GM18861 (cell line): Measurements from ENCODE around the gene KIF1B.
"Not testable (repeated sequence)": the region's sequence is repeated elsewhere in the genome, so short reads cannot be mapped to it uniquely, and the experiment has no call there.

Experiments used
- ATAC-seq: cut with Tn5 transposase; IDR thresholded peaks from one replicate; pipeline ENCODE4 v1.9.1; 2021; ENCODE audit not compliant: unreplicated experiment

Gene KIF1B

GRCh38 chr1:10328180-10328963, 118.0 kb downstream of the KIF1B start:
- no peak for ATAC-seq

- ATAC-seq: no peak
These were observed 127.1 kb downstream of the KIF1B start for GRCh38 chr1:10337436-10337835.

GRCh38 chr1:10338047-10338446, 127.7 kb downstream of the KIF1B start:
- no peak for ATAC-seq

GRCh38 chr1:10338611-10339010, 128.2 kb downstream of the KIF1B start:
- ATAC-seq: no peak

GRCh38 chr1:10339036-10339567, 128.7 kb downstream of the KIF1B start:
- ATAC-seq: no peak

- ATAC-seq: no peak
These were observed 129.4 kb downstream of the KIF1B start for GRCh38 chr1:10339815-10340214.

GRCh38 chr1:10340930-10341590, 130.7 kb downstream of the KIF1B start:
- no peak for ATAC-seq

- no peak for ATAC-seq
These were observed 136.7 kb downstream of the KIF1B start for GRCh38 chr1:10347109-10347508.

- ATAC-seq: no peak
These were observed 142.9 kb downstream of the KIF1B start for GRCh38 chr1:10353282-10353681.

GRCh38 chr1:10353693-10354092, 143.3 kb downstream of the KIF1B start:
- ATAC-seq: no peak

- ATAC-seq: no peak
These were observed 149.7 kb downstream of the KIF1B start for GRCh38 chr1:10360045-10360444.

GRCh38 chr1:10361515-10361914, 151.1 kb downstream of the KIF1B start:
- no peak for ATAC-seq

GRCh38 chr1:10368194-10368593, 157.8 kb downstream of the KIF1B start:
- no peak for ATAC-seq

GRCh38 chr1:10374442-10374860, 164.1 kb downstream of the KIF1B start:
- no peak for ATAC-seq

- not testable (repeated sequence) for ATAC-seq
These were observed 167.1 kb downstream of the KIF1B start for GRCh38 chr1:10377365-10378029.

- no peak for ATAC-seq
These were observed 167.9 kb downstream of the KIF1B start for GRCh38 chr1:10378081-10378841.

GRCh38 chr1:10379101-10379620, 168.8 kb downstream of the KIF1B start:
- no peak for ATAC-seq

GRCh38 chr1:10379676-10380075, 169.3 kb downstream of the KIF1B start:
- no peak for ATAC-seq

GRCh38 chr1:10380594-10381275, 170.4 kb downstream of the KIF1B start:
- ATAC-seq: no peak

- no peak for ATAC-seq
These were observed 173.3 kb downstream of the KIF1B start for GRCh38 chr1:10383630-10384029.
